HG02870 (cell line): ENCODE measurements around the gene GET3.
"Not testable (repeated sequence)": the region's sequence is repeated elsewhere in the genome, so short reads cannot be mapped to it uniquely, and the experiment has no call there.

Experiments
- ATAC-seq: cut with Tn5 transposase; IDR thresholded peaks from one replicate; pipeline ENCODE4 v1.9.1; 2021; ENCODE audit warnings: mild to moderate bottlenecking, moderate library complexity; ENCODE audit not compliant: unreplicated experiment

Gene GET3

GRCh38 chr19:12715102-12715501, 22.2 kb upstream of the GET3 start:
- ATAC-seq: no peak

- ATAC-seq: no peak
Measured at GRCh38 chr19:12715929-12716328, 21.4 kb upstream of the GET3 start.

- no peak for ATAC-seq
Measured at GRCh38 chr19:12720296-12720695, 17.0 kb upstream of the GET3 start.

- ATAC-seq: no peak
Measured at GRCh38 chr19:12720851-12721655, 16.2 kb upstream of the GET3 start.

- ATAC-seq: peak; percentile 10
Measured at GRCh38 chr19:12721656-12722565, 15.4 kb upstream of the GET3 start.

GRCh38 chr19:12722566-12723380, 14.5 kb upstream of the GET3 start:
- ATAC-seq: peak; percentile 78

GRCh38 chr19:12723381-12723640, 14.0 kb upstream of the GET3 start:
- no peak for ATAC-seq

- ATAC-seq: no peak
Measured at GRCh38 chr19:12723641-12724426, 13.5 kb upstream of the GET3 start, which contains the start of gene TNPO2. Gene TNPO2 (minus strand): TSS chr19:12723932. CDS start chr19:12720977, 2,955 bp downstream.

GRCh38 chr19:12725612-12726011, 11.7 kb upstream of the GET3 start:
- ATAC-seq: not testable (repeated sequence)

GRCh38 chr19:12726988-12727316, 10.3 kb upstream of the GET3 start:
- no peak for ATAC-seq

GRCh38 chr19:12727745-12728433, 9.4 kb upstream of the GET3 start:
- ATAC-seq: no peak

GRCh38 chr19:12730064-12730463, 7.2 kb upstream of the GET3 start:
- no peak for ATAC-seq

- no peak for ATAC-seq
Measured at GRCh38 chr19:12731337-12731736, 6.0 kb upstream of the GET3 start.

GRCh38 chr19:12733369-12734214, 3.7 kb upstream of the GET3 start:
- ATAC-seq: no peak

GRCh38 chr19:12737835-12738351, 596 bp downstream of the GET3 start:
- no peak for ATAC-seq

GRCh38 chr19:12745166-12745897, 8.0 kb downstream of the GET3 start:
- ATAC-seq: no peak

- no peak for ATAC-seq
Measured at GRCh38 chr19:12748489-12748888, 11.2 kb downstream of the GET3 start.

- no peak for ATAC-seq
Measured at GRCh38 chr19:12749938-12750521, 12.7 kb downstream of the GET3 start.
